IMR-90 (cell line): ENCODE measurements around the gene SLC51A. TPM values are rescaled to one million over a fixed set of nuclear protein-coding genes. Genes with fewer than 3 reads are reported as not detected.

Experiments used
- ATAC-seq: fragments of 200-7000 bp; cut with Tn5 transposase; 2 replicates; pipeline ENCODE4 v1.9.1; 2020; ENCODE audit warnings: low read depth, mild to moderate bottlenecking, moderate library complexity
- BruUV-seq: library from RNA; stranded (reverse); fragments of 400-500 nt; replicated peaks from 2 replicates; lab custom pipeline; 2021; lab: Mats Ljungman, UMichigan
- CTCF ChIA-PET: fragments of 300-600 bp; formaldehyde crosslinking; extraction: SDS; loops from one replicate; lab custom pipeline; 2021; ENCODE audit warnings: antibody characterized with exemption; lab: Yijun Ruan, JAX
- POLR2A ChIA-PET: fragments of 300-600 bp; sonication (Branson Sonifier 250); formaldehyde crosslinking; loops from one replicate; lab custom pipeline; 2022; ENCODE audit warnings: antibody characterized with exemption; ENCODE audit not compliant: unreplicated experiment; lab: Charles Lee
- DNase-seq: peaks from one replicate; pipeline ENCODE4 v3.0.0; 2013
- H2AFZ ChIP-seq: replicated peaks from 2 replicates; pipeline ENCODE3; 2013; ENCODE audit warnings: low read length, mild to moderate bottlenecking; ENCODE audit not compliant: poor library complexity
- H2AK5ac ChIP-seq: 2 replicates; pipeline ENCODE4 v1.6.1; 2013; ENCODE audit warnings: low read depth, low read length, inconsistent platforms
- H2AK9ac ChIP-seq: replicated peaks from 2 replicates; pipeline ENCODE3; 2013; ENCODE audit warnings: mild to moderate bottlenecking, low read depth, low read length, moderate library complexity; ENCODE audit not compliant: poor library complexity
- H2BK120ac ChIP-seq: 2 replicates; pipeline ENCODE4 v1.6.1; 2013; ENCODE audit warnings: low read depth, low read length, inconsistent platforms
- H2BK15ac ChIP-seq: 3 replicates; pipeline ENCODE4 v1.6.1; 2013; ENCODE audit warnings: low read depth, low read length, inconsistent platforms
- H2BK20ac ChIP-seq: 2 replicates; pipeline ENCODE4 v1.6.1; 2013; ENCODE audit warnings: low read depth, mild to moderate bottlenecking, inconsistent platforms, low read length, moderate library complexity
- H2BK5ac ChIP-seq: 2 replicates; pipeline ENCODE4 v1.6.1; 2013; ENCODE audit warnings: mild to moderate bottlenecking, low read depth, low read length, inconsistent platforms; ENCODE audit not compliant: poor library complexity, severe bottlenecking
- H3K14ac ChIP-seq: replicated peaks from 2 replicates; pipeline ENCODE4 v1.6.1; 2013; ENCODE audit warnings: low read depth, low read length, inconsistent platforms
- H3K18ac ChIP-seq: 2 replicates; pipeline ENCODE4 v1.6.1; 2013; ENCODE audit warnings: low read depth, low read length, control low read depth
- H3K23ac ChIP-seq: 2 replicates; pipeline ENCODE4 v1.6.1; 2013; ENCODE audit warnings: low read depth, low read length, inconsistent platforms
- H3K27ac ChIP-seq: 2 replicates; pipeline ENCODE4 v1.5.1; 2013; ENCODE audit warnings: mild to moderate bottlenecking, control low read depth, low read length; ENCODE audit not compliant: insufficient read depth
- H3K27me3 ChIP-seq: 2 replicates; pipeline ENCODE4 v1.6.1; 2013; ENCODE audit warnings: low read length; ENCODE audit not compliant: control insufficient read depth, insufficient read depth
- H3K36me3 ChIP-seq: 2 replicates; pipeline ENCODE4 v1.6.1; 2013; ENCODE audit warnings: low read length, mixed read lengths; ENCODE audit not compliant: control insufficient read depth, insufficient read depth
- H3K4ac ChIP-seq: 2 replicates; pipeline ENCODE4 v1.6.1; 2013; ENCODE audit warnings: low read depth, low read length, inconsistent platforms
- H3K4me1 ChIP-seq: 2 replicates; pipeline ENCODE4 v1.6.1; 2013; ENCODE audit warnings: low read length, mixed read lengths; ENCODE audit not compliant: control insufficient read depth, insufficient read depth
- H3K4me2 ChIP-seq: 2 replicates; pipeline ENCODE4 v1.6.1; 2013; ENCODE audit warnings: low read depth, mild to moderate bottlenecking, control low read depth, low read length, moderate library complexity
- H3K4me3 ChIP-seq: 2 replicates; pipeline ENCODE4 v1.5.1; 2013; ENCODE audit warnings: low read depth, mild to moderate bottlenecking, control low read depth, low read length, moderate library complexity; ENCODE audit not compliant: insufficient read depth
- H3K56ac ChIP-seq: 2 replicates; pipeline ENCODE4 v1.6.1; 2013; ENCODE audit warnings: low read length, inconsistent platforms; ENCODE audit not compliant: insufficient read depth; ENCODE audit errors: extremely low read depth
- H3K79me1 ChIP-seq, 2 experiments: 2 replicates each; pipeline ENCODE4 v1.6.1; 2013; ENCODE audit warnings: low read length in 2 of 2, inconsistent platforms in 1 of 2, low read depth in 1 of 2
- H3K9ac ChIP-seq: 2 replicates; pipeline ENCODE4 v1.6.1; 2013; ENCODE audit warnings: low read depth, low read length, control low read depth
- H3K9me1 ChIP-seq: 2 replicates; pipeline ENCODE4 v1.6.1; 2013; ENCODE audit warnings: low read length, inconsistent platforms; ENCODE audit not compliant: insufficient read depth
- H3K9me3 ChIP-seq: 2 replicates; pipeline ENCODE4 v1.6.1; 2013; ENCODE audit warnings: low read length; ENCODE audit not compliant: control insufficient read depth, insufficient read depth
- H4K20me1 ChIP-seq: 2 replicates; pipeline ENCODE4 v1.6.1; 2013; ENCODE audit warnings: low read length, inconsistent platforms; ENCODE audit not compliant: insufficient read depth
- H4K5ac ChIP-seq: 2 replicates; pipeline ENCODE4 v1.6.1; 2013; ENCODE audit warnings: mild to moderate bottlenecking, low read depth, low read length, control low read depth
- H4K8ac ChIP-seq, 2 experiments: 2 replicates each; pipeline ENCODE4 v1.6.1; 2013; ENCODE audit warnings: low read depth in 2 of 2, low read length in 2 of 2, control low read depth in 1 of 2, inconsistent platforms in 1 of 2
- H4K91ac ChIP-seq: 2 replicates; pipeline ENCODE4 v1.6.1; 2013; ENCODE audit warnings: low read depth, low read length, inconsistent platforms; ENCODE audit not compliant: insufficient read depth
- CEBPB ChIP-seq: IDR thresholded peaks from 2 replicates; pipeline ENCODE4 v1.6.1; 2012; ENCODE audit warnings: low read depth, low read length, improper control_type of control experiment
- CTCF ChIP-seq: conservative IDR thresholded peaks from 2 replicates; pipeline ENCODE4 v1.5.1; 2012; ENCODE audit warnings: mild to moderate bottlenecking, low read depth, low read length, improper control_type of control experiment
- ELK1 ChIP-seq: fragments of 150-350 bp; IDR thresholded peaks from 2 replicates; pipeline ENCODE4 v1.6.1; 2016; ENCODE audit warnings: low read depth, mild to moderate bottlenecking, low read length, moderate library complexity, borderline replicate concordance
- MAFK ChIP-seq: IDR thresholded peaks from 2 replicates; pipeline ENCODE4 v1.6.1; 2012; ENCODE audit warnings: low read depth, low read length, improper control_type of control experiment
- POLR2A ChIP-seq: IDR thresholded peaks from 2 replicates; pipeline ENCODE4 v1.6.1; 2012; ENCODE audit warnings: mild to moderate bottlenecking, low read depth, low read length
- RCOR1 ChIP-seq: IDR thresholded peaks from 2 replicates; pipeline ENCODE4 v1.6.1; 2012; ENCODE audit warnings: mild to moderate bottlenecking, low read length, improper control_type of control experiment; ENCODE audit not compliant: insufficient replicate concordance
- WGBS, 2 experiments: methylation state at CpG; one replicate each; pipeline versions ENCODE4 v1.1.5 to v1.1.7; 2013; ENCODE audit warnings: missing lambda C conversion rate in 2 of 2; ENCODE audit not compliant: insufficient read length in 1 of 2; ENCODE audit errors: extremely low coverage in 2 of 2; 5-methylcytosine and 5-hydroxymethylcytosine counted together
- dilution Hi-C: fragments of 300-500 bp; cut with HindIII; formaldehyde crosslinking; loops from one replicate; pipeline ENCODE4 v1.14.3; 2018; ENCODE audit warnings: low sequenced_read_pairs; ENCODE audit not compliant: unreplicated experiment
- in situ Hi-C: fragments of 300-500 bp; cut with MboI; formaldehyde crosslinking; loops from 3 replicates; pipeline ENCODE4 v1.14.3; 2019; ENCODE audit warnings: low sequenced_read_pairs, inconsistent platforms, mixed read lengths
- intact Hi-C: fragments of 100-400 bp; cut with micrococcal nuclease; formaldehyde crosslinking; loops from 2 replicates; pipeline ENCODE4 v1.10.0; 2022
- polyA plus RNA-seq, 3 experiments: library from polyadenylated mRNA; depleted of rRNA; stranded (reverse); fragments of >200 nt; gene quantifications; 2 replicates each; pipeline ENCODE4 v1.2.3, GENCODE V29; 2012; ENCODE audit warnings: low replicate concordance in 1 of 3
- total RNA-seq: library from RNA; depleted of rRNA; stranded (reverse); fragments of >200 nt; gene quantifications from 2 replicates; pipeline ENCODE4 v1.2.3, GENCODE V29; 2012

SLC51A gene
- total and polyA plus RNA-seq, 2 of the 4 experiments (the other 2 are of a cell fraction), result not detected

GRCh38 chr3:196227121-196227561 is 10.8 kb downstream of the SLC51A start:
- Histone ChIP-seq H4K20me1 (no peaks in the 10 kb centered on the region), H2AK9ac (no peak overlapping the region), H4K5ac (no peak overlapping the region), H3K4me1 (no peaks in the 10 kb centered on the region), H3K4ac (no peak overlapping the region), H2BK20ac (no peak overlapping the region), H2BK5ac (no peak overlapping the region), H2AK5ac (no peak overlapping the region), H3K4me3 (no peak overlapping the region), H3K56ac (no peak overlapping the region), H3K9ac (no peak overlapping the region), H3K14ac (no peak overlapping the region), H4K8ac (no peak overlapping the region), H3K9me1 (no peaks in the 10 kb centered on the region), H3K36me3 (no peaks in the 10 kb centered on the region), H2BK15ac (no peak overlapping the region), H3K9me3 (no peaks in the 10 kb centered on the region), H2AFZ (no peak overlapping the region), H3K27ac (no peak overlapping the region), H3K4me2 (no peak overlapping the region), H4K91ac (no peak overlapping the region), H3K18ac (no peak overlapping the region), H3K27me3 (no peaks in the 10 kb centered on the region), H3K79me1 (no peaks in the 10 kb centered on the region), H2BK120ac (no peak overlapping the region), H3K23ac (no peak overlapping the region)
- TF ChIP-seq MAFK, result no peak
- TF ChIP-seq POLR2A, result no peak
- TF ChIP-seq RCOR1, result no peak
- no peak for TF ChIP-seq CEBPB
- TF ChIP-seq CTCF, result no peak
- no peak for TF ChIP-seq ELK1
- in situ Hi-C loops, result no loop called here
- DNase-seq, result no peak
- dilution Hi-C loops, result no loop called here
- POLR2A ChIA-PET, result no interaction called here
- 76% methylated on average over 5 of the region's 14 CpGs; no CpG with 5 or more reads in 1 of the 2 experiments for WGBS, 2 experiments
- no peak; the same call in 1 of the 2 replicates for ATAC-seq
- no TSS peak for BruUV-seq
- CTCF ChIA-PET, result interaction anchor here (0.8 kb wide), 1 partner anchor 12 kb away, joined by 3 read pairs; no protein-coding TSS in a partner anchor
- intact Hi-C loops, result no loop called here
